SH-SY5Y (cell line): ENCODE measurements around the gene NCLN.

Experiments used
- GATA2 ChIP-seq: IDR thresholded peaks from 2 replicates; pipeline ENCODE4 v1.6.1; 2011; ENCODE audit warnings: mild to moderate bottlenecking, low read depth, low read length
- GATA3 ChIP-seq: IDR thresholded peaks from 2 replicates; pipeline ENCODE4 v1.6.1; 2011; ENCODE audit warnings: low read depth, mild to moderate bottlenecking, low read length, moderate library complexity

GRCh38 chr19:3178377-3178972, 7.3 kb upstream of the NCLN start, which contains the start of gene S1PR4:
- TF ChIP-seq GATA3, result no peak
- no peak for TF ChIP-seq GATA2
